ENCODE data around the gene TOGARAM1.

- TF ChIP-seq CTCF (IDR thresholded peaks at IDR 0.05; ENCODE audit: low read length) = no peak
- TF ChIP-seq EZH2 (IDR thresholded peaks at IDR 0.05; ENCODE audit: borderline replicate concordance, low read length) = no peak
Observed at GRCh38 chr14:44961151-44961553, 838 bp upstream of the TOGARAM1 start.

Measured in OCI-LY1 (cell line).